ENCODE data around the gene FBRSL1. TPM values are rescaled to one million over a fixed set of nuclear protein-coding genes. Genes with fewer than 3 reads are reported as not detected.

Gene FBRSL1
- total and polyA plus RNA-seq, 9 of the 15 experiments (the other 6 are each of a cell fraction or from before 2014, with no cell fraction given): 0.24 to 129 (median 7.3) TPM

GRCh38 chr12:132535019-132535418, 45.1 kb downstream of the FBRSL1 start (continued):
- TF ChIP-seq, protein P1, sequence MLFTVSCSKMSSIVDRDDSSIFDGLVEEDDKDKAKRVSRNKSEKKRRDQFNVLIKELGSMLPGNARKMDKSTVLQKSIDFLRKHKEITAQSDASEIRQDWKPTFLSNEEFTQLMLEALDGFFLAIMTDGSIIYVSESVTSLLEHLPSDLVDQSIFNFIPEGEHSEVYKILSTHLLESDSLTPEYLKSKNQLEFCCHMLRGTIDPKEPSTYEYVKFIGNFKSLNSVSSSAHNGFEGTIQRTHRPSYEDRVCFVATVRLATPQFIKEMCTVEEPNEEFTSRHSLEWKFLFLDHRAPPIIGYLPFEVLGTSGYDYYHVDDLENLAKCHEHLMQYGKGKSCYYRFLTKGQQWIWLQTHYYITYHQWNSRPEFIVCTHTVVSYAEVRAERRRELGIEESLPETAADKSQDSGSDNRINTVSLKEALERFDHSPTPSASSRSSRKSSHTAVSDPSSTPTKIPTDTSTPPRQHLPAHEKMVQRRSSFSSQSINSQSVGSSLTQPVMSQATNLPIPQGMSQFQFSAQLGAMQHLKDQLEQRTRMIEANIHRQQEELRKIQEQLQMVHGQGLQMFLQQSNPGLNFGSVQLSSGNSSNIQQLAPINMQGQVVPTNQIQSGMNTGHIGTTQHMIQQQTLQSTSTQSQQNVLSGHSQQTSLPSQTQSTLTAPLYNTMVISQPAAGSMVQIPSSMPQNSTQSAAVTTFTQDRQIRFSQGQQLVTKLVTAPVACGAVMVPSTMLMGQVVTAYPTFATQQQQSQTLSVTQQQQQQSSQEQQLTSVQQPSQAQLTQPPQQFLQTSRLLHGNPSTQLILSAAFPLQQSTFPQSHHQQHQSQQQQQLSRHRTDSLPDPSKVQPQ (CRISPR knock-in tag; IDR thresholded peaks at IDR 0.05; ENCODE audit: borderline replicate concordance): no peak
- TF ChIP-seq SFPQ (IDR thresholded peaks at IDR 0.05; ENCODE audit: low read depth, low read length): no peak
- no peak for TF ChIP-seq PYGO2 (tag; IDR thresholded peaks at IDR 0.05)
- TF ChIP-seq EHMT2 (IDR thresholded peaks at IDR 0.05): no peak
- no peak for TF ChIP-seq FOXJ2 (tag; IDR thresholded peaks at IDR 0.05)
- no peak for TF ChIP-seq ZBTB11 (CRISPR knock-in tag; IDR thresholded peaks at IDR 0.05)
- TF ChIP-seq CHCHD3 (CRISPR knock-in tag; IDR thresholded peaks at IDR 0.05): no peak
- TF ChIP-seq BRD9 (IDR thresholded peaks at IDR 0.05; ENCODE audit: low read depth, partially characterized antibody): no peak
